Skin epidermis (tissue), 12 donors: ENCODE results near the gene PRM1.

ENCODE experiments used
- H3K27ac ChIP-seq, 21 experiments: fragments of 200-600 bp; sonication (generic) in 11 of 21; one replicate each; pipeline ENCODE4 v1.5.0; 2020; ENCODE audit warnings: mild to moderate bottlenecking in 3 of 21, inconsistent platforms in 2 of 21, moderate library complexity in 2 of 21
- H3K4me3 ChIP-seq, 7 experiments: fragments of 200-600 bp; sonication (generic) in 2 of 7; one replicate each; pipeline ENCODE4 v1.5.0; 2020; ENCODE audit warnings: inconsistent platforms in 2 of 7, mild to moderate bottlenecking in 2 of 7, moderate library complexity in 1 of 7

Gene PRM1

GRCh38 chr16:11277607-11278337 lies 3.4 kb downstream of the PRM1 start:
- Histone ChIP-seq H3K27ac (no peak overlapping the region), H3K4me3 (no peak overlapping the region)

- H3K27ac ChIP-seq, result no peak overlapping the region
- no peak overlapping the region for H3K4me3 ChIP-seq
These were observed 4.1 kb downstream of the PRM1 start for GRCh38 chr16:11276896-11277593.

GRCh38 chr16:11276143-11276895 lies 4.8 kb downstream of the PRM1 start, which contains the start of gene PRM2:
TSS of gene PRM2 (minus strand) at chr16:11276480. CDS start at chr16:11276370, 110 bp downstream.
- H3K4me3 ChIP-seq, result no peak within 1 kb of the TSS
- H3K27ac ChIP-seq, result no peak within 1 kb of the TSS

GRCh38 chr16:11274964-11275363 lies 6.2 kb downstream of the PRM1 start:
- no peak overlapping the region for H3K4me3 ChIP-seq
- H3K27ac ChIP-seq, result no peak overlapping the region

- Histone ChIP-seq H3K4me3 (no peak overlapping the region), H3K27ac (no peak overlapping the region)
These were observed 7.3 kb downstream of the PRM1 start for GRCh38 chr16:11273721-11274324.

- H3K27ac ChIP-seq, result no peak within 1 kb of the TSS
- H3K4me3 ChIP-seq, result no peak within 1 kb of the TSS
These were observed 8.0 kb downstream of the PRM1 start, which contains the start of gene PRM3 for GRCh38 chr16:11272921-11273720. TSS of gene PRM3 (minus strand) at chr16:11273629. CDS start at chr16:11273595, 34 bp downstream.

GRCh38 chr16:11272484-11272883 lies 8.6 kb downstream of the PRM1 start:
- Histone ChIP-seq H3K4me3 (no peak overlapping the region), H3K27ac (no peak overlapping the region)

- H3K27ac ChIP-seq, result no peak overlapping the region
- no peak overlapping the region for H3K4me3 ChIP-seq
These were observed 9.5 kb downstream of the PRM1 start for GRCh38 chr16:11271610-11272009.

- Histone ChIP-seq H3K27ac (no peak overlapping the region), H3K4me3 (no peak overlapping the region)
These were observed 10.4 kb downstream of the PRM1 start for GRCh38 chr16:11270602-11271162.

- Histone ChIP-seq H3K27ac (no peak within 1 kb of the TSS), H3K4me3 (no peak within 1 kb of the TSS)
These were observed 12.2 kb downstream of the PRM1 start, which contains the start of gene TNP2 for GRCh38 chr16:11268921-11269375. TSS of gene TNP2 (minus strand) at chr16:11269325. CDS start at chr16:11269262, 63 bp downstream.

GRCh38 chr16:11265124-11265523 lies 16.0 kb downstream of the PRM1 start:
- H3K27ac ChIP-seq, result no peak overlapping the region
- no peak overlapping the region for H3K4me3 ChIP-seq

- no peak overlapping the region for H3K27ac ChIP-seq
- H3K4me3 ChIP-seq, result no peak overlapping the region
These were observed 16.8 kb downstream of the PRM1 start for GRCh38 chr16:11264155-11264832.

- no peak overlapping the region for H3K27ac ChIP-seq
- H3K4me3 ChIP-seq, result no peak overlapping the region
These were observed 17.4 kb downstream of the PRM1 start for GRCh38 chr16:11263737-11264136.

GRCh38 chr16:11262915-11263314 lies 18.2 kb downstream of the PRM1 start:
- no peak overlapping the region for H3K27ac ChIP-seq
- no peak overlapping the region for H3K4me3 ChIP-seq

GRCh38 chr16:11260596-11260966 lies 20.5 kb downstream of the PRM1 start:
- Histone ChIP-seq H3K27ac (no peak overlapping the region), H3K4me3 (no peak overlapping the region)

- Histone ChIP-seq H3K4me3 (no peak overlapping the region), H3K27ac (peak overlapping the region in 3 of 21 experiments; percentile 22 to 51 (median 32))
These were observed 21.2 kb downstream of the PRM1 start for GRCh38 chr16:11259655-11260595.
